Neuronal stem cell (in vitro differentiated cells): ENCODE results near the gene KNSTRN.

Source experiments
- DNase-seq: peaks from one replicate; pipeline ENCODE4 v3.0.0-alpha.2; 2013; ENCODE audit warnings: low spot score
- H2AFZ ChIP-seq: one replicate; pipeline ENCODE4 v1.6.1; 2013; ENCODE audit warnings: mild to moderate bottlenecking, low read length, inconsistent platforms
- H2AK5ac ChIP-seq: 2 replicates; pipeline ENCODE4 v1.6.1; 2013; ENCODE audit warnings: low read depth, mild to moderate bottlenecking, inconsistent platforms, low read length, moderate library complexity, mixed read lengths
- H2BK120ac ChIP-seq: 2 replicates; pipeline ENCODE4 v1.6.1; 2013; ENCODE audit warnings: low read depth, mild to moderate bottlenecking, inconsistent platforms, low read length, moderate library complexity, mixed read lengths
- H2BK12ac ChIP-seq: one replicate; pipeline ENCODE4 v1.6.1; 2013; ENCODE audit warnings: low read length, inconsistent platforms
- H2BK15ac ChIP-seq: 2 replicates; pipeline ENCODE4 v1.6.1; 2013; ENCODE audit warnings: mild to moderate bottlenecking, low read length, inconsistent platforms, mixed read lengths
- H2BK5ac ChIP-seq: one replicate; pipeline ENCODE4 v1.6.1; 2013; ENCODE audit warnings: inconsistent platforms, mild to moderate bottlenecking, low read length, moderate library complexity
- H3K14ac ChIP-seq: one replicate; pipeline ENCODE4 v1.6.1; 2013; ENCODE audit warnings: low read length, inconsistent platforms
- H3K18ac ChIP-seq: 2 replicates; pipeline ENCODE4 v1.6.1; 2013; ENCODE audit warnings: low read length, inconsistent platforms
- H3K23ac ChIP-seq: 2 replicates; pipeline ENCODE4 v1.6.1; 2013; ENCODE audit warnings: low read depth, mild to moderate bottlenecking, mixed read lengths, low read length, inconsistent platforms; ENCODE audit not compliant: poor library complexity
- H3K27ac ChIP-seq: replicated peaks from 3 replicates; pipeline ENCODE4 v1.5.1; 2013; ENCODE audit warnings: low read length, inconsistent platforms
- H3K27me3 ChIP-seq, 3 experiments: 2 replicates each; pipeline ENCODE4 v1.6.1; 2013; ENCODE audit warnings: low read length in 3 of 3, mild to moderate bottlenecking in 2 of 3, inconsistent platforms in 1 of 3, low read depth in 1 of 3, mixed read lengths in 1 of 3, moderate library complexity in 1 of 3; ENCODE audit not compliant: control insufficient read depth in 3 of 3, insufficient read depth in 3 of 3
- H3K36me3 ChIP-seq, 2 donors: replicated peaks in 1 of 2; 2 replicates each; pipeline ENCODE4 v1.6.1; 2013; ENCODE audit warnings: low read length in 2 of 2; ENCODE audit not compliant: control insufficient read depth in 2 of 2, insufficient read depth in 2 of 2
- H3K4ac ChIP-seq: 2 replicates; pipeline ENCODE4 v1.6.1; 2013; ENCODE audit warnings: inconsistent platforms, mild to moderate bottlenecking, low read length, moderate library complexity
- H3K4me1 ChIP-seq, 2 donors: 1 replicate in 1 of 2; 2 replicates in 1 of 2; pipeline ENCODE4 v1.6.1; 2013; ENCODE audit warnings: low read length in 2 of 2, low read depth in 1 of 2; ENCODE audit not compliant: control insufficient read depth in 2 of 2, insufficient read depth in 1 of 2
- H3K4me2 ChIP-seq: one replicate; pipeline ENCODE4 v1.6.1; 2013; ENCODE audit warnings: mild to moderate bottlenecking, low read length, inconsistent platforms; ENCODE audit not compliant: insufficient read depth, poor library complexity, severe bottlenecking
- H3K4me3 ChIP-seq, 2 donors: 2 replicates each; pipeline ENCODE4 v1.5.1; 2013; ENCODE audit warnings: low read length in 2 of 2, mild to moderate bottlenecking in 2 of 2, inconsistent platforms in 1 of 2, moderate library complexity in 1 of 2
- H3K79me1 ChIP-seq: one replicate; pipeline ENCODE4 v1.6.1; 2013; ENCODE audit warnings: low read depth, mild to moderate bottlenecking, inconsistent platforms, low read length, moderate library complexity
- H3K9ac ChIP-seq: one replicate; pipeline ENCODE4 v1.6.1; 2013; ENCODE audit warnings: mild to moderate bottlenecking, low read depth, low read length, inconsistent platforms; ENCODE audit not compliant: poor library complexity
- H3K9me3 ChIP-seq, 2 donors: replicated peaks in 1 of 2; 2 replicates each; pipeline versions ENCODE3 to v1.6.1; 2013; ENCODE audit warnings: low read length in 2 of 2, mild to moderate bottlenecking in 2 of 2, inconsistent platforms in 1 of 2, low read depth in 1 of 2, mixed read lengths in 1 of 2, moderate library complexity in 1 of 2; ENCODE audit not compliant: control insufficient read depth in 2 of 2, insufficient read depth in 1 of 2
- H4K8ac ChIP-seq: one replicate; pipeline ENCODE4 v1.6.1; 2013; ENCODE audit warnings: low read depth, mild to moderate bottlenecking, inconsistent platforms, low read length, moderate library complexity
- H4K91ac ChIP-seq: one replicate; pipeline ENCODE4 v1.6.1; 2013; ENCODE audit warnings: low read length, low read depth, mild to moderate bottlenecking, inconsistent platforms; ENCODE audit not compliant: poor library complexity
- WGBS, 2 donors: extraction: QIAGEN DNeasy Blood & Tissue Kit; methylation state at CpG; one replicate each; pipeline ENCODE4 v1.1.7; 2013; ENCODE audit warnings: missing lambda C conversion rate in 2 of 2, mixed read lengths in 1 of 2; ENCODE audit not compliant: insufficient read length in 2 of 2, insufficient replicate concordance in 1 of 2; ENCODE audit errors: extremely low coverage in 2 of 2; 5-methylcytosine and 5-hydroxymethylcytosine counted together

The KNSTRN gene

DNA sequence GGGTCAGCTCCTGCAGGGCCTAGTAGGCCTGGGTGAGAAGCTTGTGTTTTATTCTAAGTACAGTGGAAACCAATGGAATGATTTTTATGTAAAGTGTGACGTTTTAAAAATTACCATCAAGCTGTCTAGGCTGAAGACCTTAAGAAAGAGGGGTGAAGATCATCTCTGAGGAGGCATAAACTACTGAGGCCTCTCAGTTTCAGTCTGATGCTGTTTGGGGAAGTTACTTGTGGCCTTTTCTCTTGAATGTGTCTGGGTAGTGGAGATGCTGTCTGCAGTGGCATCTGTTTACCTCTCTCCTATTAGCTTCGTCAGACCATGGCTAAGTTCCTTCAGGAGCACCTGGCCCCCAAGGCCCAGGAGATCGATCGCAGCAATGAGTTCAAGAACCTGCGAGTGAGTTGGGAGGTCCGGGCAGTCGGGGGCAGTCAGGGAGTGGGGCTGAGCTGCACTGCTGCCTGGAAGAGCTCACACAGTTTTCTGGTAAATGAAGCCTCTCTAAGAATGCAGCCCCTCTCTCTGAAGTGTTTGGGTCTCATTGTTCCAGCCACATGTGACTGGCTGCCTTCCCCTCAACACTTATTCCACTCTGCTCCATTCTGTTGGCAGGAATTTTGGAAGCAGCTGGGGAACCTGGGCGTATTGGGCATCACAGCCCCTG, 24.9 kb downstream of the KNSTRN start:
- no CpG with 5 or more reads among the region's 8 CpGs for WGBS, 2 donors
- Histone ChIP-seq H3K36me3 (peaks cover 33 to 52% of the 10 kb centered on the region in 2 donors), H2BK12ac (no peak overlapping the region), H4K8ac (no peak overlapping the region), H3K18ac (no peak overlapping the region), H3K27ac (no peak overlapping the region), H3K4me1 (peaks cover 1 to 6% of the 10 kb centered on the region in 2 donors), H2BK120ac (no peak overlapping the region), H3K4me3 (no peak overlapping the region), H2BK15ac (no peak overlapping the region), H4K91ac (no peak overlapping the region), H3K14ac (no peak overlapping the region), H2BK5ac (no peak overlapping the region), H3K4me2 (no peak overlapping the region), H2AK5ac (no peak overlapping the region), H3K23ac (no peak overlapping the region), H3K4ac (no peak overlapping the region), H3K9ac (no peak overlapping the region), H3K27me3 (no peaks in the 10 kb centered on the region), H3K9me3 (no peaks in the 10 kb centered on the region), H2AFZ (no peak overlapping the region), H3K79me1 (peaks cover 5% of the 10 kb centered on the region)
- DNase-seq: no peak

DNA sequence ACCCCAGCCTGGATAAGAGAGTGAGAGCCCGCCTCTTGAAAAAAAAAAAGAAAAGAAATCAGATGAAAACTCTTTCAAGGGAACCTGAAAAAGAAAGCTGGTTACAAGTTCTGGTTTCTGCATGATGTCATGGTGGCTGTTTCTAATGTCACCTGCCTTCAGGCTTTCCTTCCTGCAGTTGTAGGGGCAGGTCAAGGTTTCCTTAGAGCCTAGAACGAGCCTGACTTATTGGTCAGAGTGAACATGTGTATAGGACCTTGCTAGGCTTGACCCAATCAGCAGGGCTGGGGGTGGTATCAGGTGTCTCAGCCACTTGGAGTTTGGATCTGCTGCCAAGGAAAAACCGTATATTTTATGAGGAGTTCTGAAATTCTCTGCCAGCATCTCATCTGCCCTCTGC, 26.8 kb downstream of the KNSTRN start:
- H3K4me2 ChIP-seq: no peak overlapping the region
- no peaks in the 10 kb centered on the region for H3K9me3 ChIP-seq
- no peak overlapping the region for H2BK5ac ChIP-seq
- H3K4ac ChIP-seq: no peak overlapping the region
- H3K27ac ChIP-seq: no peak overlapping the region
- peaks cover 5% of the 10 kb centered on the region for H3K79me1 ChIP-seq
- WGBS, 2 donors: no CpG with 5 or more reads among the region's 3 CpGs
- H4K91ac ChIP-seq: no peak overlapping the region
- no peak overlapping the region for H2BK12ac ChIP-seq
- H3K36me3 ChIP-seq: peaks cover 44 to 71% of the 10 kb centered on the region in 2 donors
- H3K14ac ChIP-seq: no peak overlapping the region
- no peak overlapping the region for H3K18ac ChIP-seq
- no peak overlapping the region for H2AK5ac ChIP-seq
- H3K4me3 ChIP-seq: no peak overlapping the region
- H3K27me3 ChIP-seq: no peaks in the 10 kb centered on the region
- DNase-seq: no peak
- H2BK120ac ChIP-seq: no peak overlapping the region
- no peak overlapping the region for H3K23ac ChIP-seq
- H2AFZ ChIP-seq: no peak overlapping the region
- H4K8ac ChIP-seq: no peak overlapping the region
- H3K9ac ChIP-seq: no peak overlapping the region
- H2BK15ac ChIP-seq: no peak overlapping the region
- peaks cover 1 to 6% of the 10 kb centered on the region in 2 donors for H3K4me1 ChIP-seq

DNA sequence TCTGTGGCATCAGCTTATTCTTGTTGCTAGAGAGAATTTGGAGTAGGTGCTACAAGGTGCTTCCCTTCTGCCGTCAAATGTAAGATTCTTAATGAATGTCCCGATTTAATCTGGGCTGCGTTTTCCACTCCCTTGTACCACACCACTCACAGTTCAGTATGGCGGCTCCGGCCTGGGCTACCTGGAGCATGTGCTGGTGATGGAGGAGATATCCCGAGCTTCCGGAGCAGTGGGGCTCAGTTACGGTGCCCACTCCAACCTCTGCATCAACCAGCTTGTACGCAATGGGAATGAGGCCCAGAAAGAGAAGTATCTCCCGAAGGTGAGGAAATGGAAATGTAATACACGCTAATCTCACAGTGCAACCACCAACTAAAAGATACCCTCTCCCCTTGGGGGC, 28.0 kb downstream of the KNSTRN start:
- Histone ChIP-seq H3K4me2 (no peak overlapping the region), H3K4me3 (no peak overlapping the region), H4K91ac (no peak overlapping the region), H2BK12ac (no peak overlapping the region), H3K9me3 (no peaks in the 10 kb centered on the region), H3K4me1 (peaks cover 0 to 5% of the 10 kb centered on the region in 2 donors), H4K8ac (no peak overlapping the region), H3K18ac (no peak overlapping the region), H3K36me3 (peaks cover 52 to 82% of the 10 kb centered on the region in 2 donors), H2AK5ac (no peak overlapping the region), H3K14ac (no peak overlapping the region), H3K27me3 (no peaks in the 10 kb centered on the region), H3K27ac (no peak overlapping the region), H3K9ac (no peak overlapping the region), H2BK5ac (no peak overlapping the region), H2AFZ (no peak overlapping the region), H2BK120ac (no peak overlapping the region), H3K23ac (no peak overlapping the region), H3K79me1 (peaks cover 5% of the 10 kb centered on the region), H3K4ac (no peak overlapping the region), H2BK15ac (no peak overlapping the region)
- no peak for DNase-seq
- WGBS, 2 donors: no CpG with 5 or more reads among the region's 11 CpGs

DNA sequence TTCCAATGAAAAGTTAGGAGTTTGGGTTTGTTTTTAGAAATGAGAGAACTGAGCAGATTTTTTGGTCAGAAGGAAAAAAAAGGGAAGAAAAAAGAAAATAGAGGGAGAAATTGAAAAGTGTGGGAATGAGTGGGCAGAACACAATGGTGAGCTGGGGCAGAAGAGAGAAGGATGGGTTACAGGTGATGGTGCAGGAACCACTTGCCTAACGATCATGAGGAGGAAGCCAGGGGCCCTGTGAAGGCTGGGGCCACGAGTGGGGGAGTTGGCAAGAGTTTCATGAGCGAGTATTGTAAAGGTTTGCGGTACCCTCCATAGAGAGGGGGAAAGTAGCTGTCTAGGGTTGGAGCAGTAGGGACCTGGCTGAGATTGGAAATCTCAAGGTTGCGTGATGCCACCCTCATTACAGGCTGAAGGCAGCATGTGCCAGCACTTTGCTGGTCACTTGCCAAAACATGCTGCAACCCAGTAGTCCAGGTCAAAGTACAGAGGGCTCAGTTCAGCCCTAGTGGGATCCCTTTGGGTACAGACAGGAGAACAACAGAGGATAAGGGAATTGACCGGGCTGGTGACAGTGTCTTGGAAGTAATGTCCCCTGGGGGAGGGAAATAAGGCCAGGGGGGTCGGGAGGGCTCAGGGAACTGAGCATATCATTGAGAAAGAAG, 29.7 kb downstream of the KNSTRN start:
- no peak overlapping the region for H2BK15ac ChIP-seq

More for the DNA sequence above, 29.7 kb downstream of the KNSTRN start:
- H2AFZ ChIP-seq: no peak overlapping the region
- no peak overlapping the region for H2BK5ac ChIP-seq
- H4K8ac ChIP-seq: no peak overlapping the region
- no peak overlapping the region for H3K27ac ChIP-seq
- no peak overlapping the region for H3K14ac ChIP-seq
- DNase-seq: no peak
- H3K9ac ChIP-seq: no peak overlapping the region
- no peaks in the 10 kb centered on the region for H3K9me3 ChIP-seq
- H3K27me3 ChIP-seq: no peaks in the 10 kb centered on the region
- peaks cover 0 to 2% of the 10 kb centered on the region in 2 donors for H3K4me1 ChIP-seq
- H3K23ac ChIP-seq: no peak overlapping the region
- H2BK120ac ChIP-seq: no peak overlapping the region
- no CpG with 5 or more reads among the region's 7 CpGs for WGBS, 2 donors
- no peak overlapping the region for H3K4me2 ChIP-seq
- H3K4ac ChIP-seq: no peak overlapping the region
- H3K79me1 ChIP-seq: peaks cover 1% of the 10 kb centered on the region
- no peak overlapping the region for H2AK5ac ChIP-seq
- H3K36me3 ChIP-seq: peaks cover 60 to 93% of the 10 kb centered on the region in 2 donors
- no peak overlapping the region for H3K4me3 ChIP-seq
- no peak overlapping the region for H3K18ac ChIP-seq
- no peak overlapping the region for H2BK12ac ChIP-seq
- H4K91ac ChIP-seq: no peak overlapping the region
